SIG-M5 (cell line): ENCODE measurements around the gene MAST3.

Experiments used
- DNase-seq: peaks from one replicate; lab custom pipeline; 2025; lab: John Stamatoyannopoulos, UW

MAST3 gene

GRCh38 chr19:18190278-18190677 lies 92.7 kb downstream of the MAST3 start:
- no peak for DNase-seq

- DNase-seq = no peak
Observed at GRCh38 chr19:18191640-18192062, 94.1 kb downstream of the MAST3 start.

- peak; percentile 99 for DNase-seq
Observed at GRCh38 chr19:18192673-18193387, 95.3 kb downstream of the MAST3 start, which contains the start of gene MPV17L2. TSS of gene MPV17L2 (plus strand) at chr19:18193218. CDS start at chr19:18193282, 64 bp downstream.

- DNase-seq = no peak
Observed at GRCh38 chr19:18193388-18194180, 96.0 kb downstream of the MAST3 start.

- no peak for DNase-seq
Observed at GRCh38 chr19:18194181-18194530, 96.6 kb downstream of the MAST3 start.

- no peak for DNase-seq
Observed at GRCh38 chr19:18194554-18195238, 97.1 kb downstream of the MAST3 start.

- no peak for DNase-seq
Observed at GRCh38 chr19:18196511-18196845, 98.9 kb downstream of the MAST3 start.

GRCh38 chr19:18197306-18197705 lies 99.7 kb downstream of the MAST3 start:
- no peak for DNase-seq

GRCh38 chr19:18197941-18198340 lies 100.4 kb downstream of the MAST3 start:
- no peak for DNase-seq

GRCh38 chr19:18198374-18198773 lies 100.8 kb downstream of the MAST3 start:
- no peak for DNase-seq
